B cell (primary cell): ENCODE data around the gene XCL2. TPM values are rescaled to one million over a fixed set of nuclear protein-coding genes. Genes with fewer than 3 reads are reported as not detected.

Experiments
- ATAC-seq: fragments of 200-7000 bp; cut with Tn5 transposase; one replicate; pipeline ENCODE4 v1.10.0; 2021; ENCODE audit warnings: low read depth, mild to moderate bottlenecking, moderate number of reproducible peaks, moderate library complexity
- CTCF ChIA-PET: fragments of 350-600 bp; sonication (Branson Sonifier 250); formaldehyde crosslinking; loops from one replicate; lab custom pipeline; 2021; ENCODE audit warnings: antibody characterized with exemption, inconsistent platforms; lab: Charles Lee
- POLR2A ChIA-PET: fragments of 350-600 bp; sonication (Branson Sonifier 250); formaldehyde crosslinking; loops from one replicate; lab custom pipeline; 2021; ENCODE audit warnings: antibody characterized with exemption; lab: Charles Lee
- DNase-seq: peaks from one replicate; pipeline ENCODE4 v3.0.0; 2013
- H2AFZ ChIP-seq: 2 replicates; pipeline ENCODE4 v1.6.1; 2012; ENCODE audit warnings: mild to moderate bottlenecking, low read depth, low read length; ENCODE audit not compliant: insufficient read depth, poor library complexity, severe bottlenecking
- H3K27ac ChIP-seq, 2 donors: 1 replicate in 1 of 2; 2 replicates in 1 of 2; pipeline ENCODE4 v1.5.1; 2012 to 2013; ENCODE audit warnings: low read length in 2 of 2, mild to moderate bottlenecking in 2 of 2, moderate library complexity in 1 of 2
- H3K27me3 ChIP-seq, 4 experiments: fragments of 200-600 bp in 1 of 4; sonication (generic) in 1 of 4; replicated peaks in 1 of 4; 1 replicate in 2 of 4; 2 replicates in 2 of 4; pipeline versions ENCODE4 v1.6.1 to v1.7.0; 2013 to 2016; ENCODE audit warnings: low read length in 3 of 4, mild to moderate bottlenecking in 2 of 4, mixed read lengths in 1 of 4, moderate library complexity in 1 of 4; ENCODE audit not compliant: insufficient read depth in 4 of 4, control insufficient read depth in 3 of 4; ENCODE audit errors: control extremely low read depth in 1 of 4
- H3K36me3 ChIP-seq, 2 experiments: replicated peaks in 1 of 2; 1 replicate in 1 of 2; 2 replicates in 1 of 2; pipeline versions ENCODE4 v1.6.1 to v1.7.1; 2013; ENCODE audit warnings: low read length in 1 of 2; ENCODE audit not compliant: insufficient read depth in 2 of 2, control insufficient read depth in 1 of 2; ENCODE audit errors: control extremely low read depth in 1 of 2, extremely low read depth in 1 of 2
- H3K4me1 ChIP-seq, 2 donors: fragments of 200-600 bp in 1 of 2; sonication (generic) in 1 of 2; 1 replicate in 1 of 2; 2 replicates in 1 of 2; pipeline versions ENCODE4 v1.5.1 to v1.6.1; 2013 to 2017; ENCODE audit warnings: low read length in 2 of 2; ENCODE audit not compliant: control insufficient read depth in 2 of 2, insufficient read depth in 2 of 2
- H3K4me2 ChIP-seq: replicated peaks from 2 replicates; pipeline ENCODE3; 2012; ENCODE audit warnings: mild to moderate bottlenecking, low read depth, low read length; ENCODE audit not compliant: poor library complexity, severe bottlenecking
- H3K4me3 ChIP-seq, 5 experiments: fragments of 200-600 bp in 1 of 5; sonication (generic) in 1 of 5; 1 replicate in 3 of 5; 2 replicates in 2 of 5; pipeline versions ENCODE4 v1.5.1 to v1.7.0; 2011 to 2016; ENCODE audit warnings: low read length in 4 of 5, mild to moderate bottlenecking in 4 of 5, low read depth in 2 of 5, control low read depth in 1 of 5, moderate library complexity in 1 of 5; ENCODE audit not compliant: insufficient read depth in 1 of 5; ENCODE audit errors: control extremely low read depth in 1 of 5, extremely low read depth in 1 of 5
- H3K79me2 ChIP-seq: fragments of 200-600 bp; sonication (generic); one replicate; pipeline ENCODE4 v1.6.0; 2016; ENCODE audit warnings: low read length; ENCODE audit not compliant: control insufficient read depth, insufficient read depth
- H3K9ac ChIP-seq: fragments of 200-600 bp; sonication (generic); 2 replicates; pipeline ENCODE4 v1.6.1; 2017; ENCODE audit warnings: mild to moderate bottlenecking, low read length, moderate library complexity
- H3K9me3 ChIP-seq, 3 donors: one replicate each; pipeline versions ENCODE4 v1.6.1 to v1.7.1; 2013; ENCODE audit warnings: low read length in 2 of 3; ENCODE audit not compliant: control insufficient read depth in 2 of 3, insufficient read depth in 1 of 3; ENCODE audit errors: control extremely low read depth in 1 of 3
- H4K20me1 ChIP-seq: 2 replicates; pipeline ENCODE4 v1.6.0; 2012; ENCODE audit warnings: mild to moderate bottlenecking, low read length; ENCODE audit not compliant: insufficient read depth, control insufficient read depth, poor library complexity, severe bottlenecking
- H3K27ac Mint-ChIP-seq: one replicate; pipeline ENCODE4 v1.8.0; 2021; ENCODE audit warnings: mixed read lengths
- H3K27me3 Mint-ChIP-seq: one replicate; pipeline ENCODE4 v1.8.0; 2021; ENCODE audit warnings: mixed read lengths
- H3K4me1 Mint-ChIP-seq: one replicate; pipeline ENCODE4 v1.8.0; 2021; ENCODE audit warnings: mixed read lengths
- H3K4me3 Mint-ChIP-seq: one replicate; pipeline ENCODE4 v1.8.0; 2021; ENCODE audit warnings: mixed read lengths
- H3K9me3 Mint-ChIP-seq: one replicate; pipeline ENCODE4 v1.8.0; 2022; ENCODE audit warnings: mixed read lengths; ENCODE audit not compliant: insufficient read depth
- EZH2 ChIP-seq: IDR thresholded peaks from 2 replicates; pipeline ENCODE4 v1.6.1; 2012; ENCODE audit warnings: borderline replicate concordance, low read depth, mild to moderate bottlenecking, moderate library complexity, low read length; ENCODE audit not compliant: insufficient read depth, poor library complexity, severe bottlenecking
- WGBS: methylation state at CpG from one replicate; pipeline ENCODE4 v1.1.5; 2013; ENCODE audit warnings: missing lambda C conversion rate; ENCODE audit not compliant: insufficient coverage; 5-methylcytosine and 5-hydroxymethylcytosine counted together
- intact Hi-C: fragments of 100-400 bp; cut with micrococcal nuclease; formaldehyde crosslinking; loops from one replicate; pipeline ENCODE4 v1.10.0; 2022
- polyA plus RNA-seq: library from polyadenylated mRNA; depleted of rRNA; stranded (reverse); fragments of >200 nt; gene quantifications from 2 replicates; pipeline ENCODE4 v1.2.3, GENCODE V29; 2012
- total RNA-seq, 2 donors: library from RNA; stranded (reverse); fragments of 120-200 nt in 1 of 2; gene quantifications; 1 replicate in 1 of 2; 2 replicates in 1 of 2; pipeline versions ENCODE4 v1.2.3 to v1.2.4, GENCODE V29; 2013 to 2022
- TF ChIP-seq, protein P1 (sequence below): fragments of 200-600 bp; IDR thresholded peaks from one replicate; pipeline ENCODE4 v1.8.0; 2022; ENCODE audit warnings: antibody characterized with exemption, mild to moderate bottlenecking

The XCL2 gene
- total and polyA plus RNA-seq, 2 donors (not counting 1 experiment from before 2014, with no cell fraction given): 1.5 TPM; not detected in 1

- WGBS: no CpG with 5 or more reads among the region's 1 CpG
- H3K9me3 Mint-ChIP-seq: no peaks in the 10 kb centered on the region
- Histone ChIP-seq H4K20me1 (no peaks in the 10 kb centered on the region), H3K4me2 (no peak overlapping the region), H3K36me3 (no peaks in the 10 kb centered on the region), H3K27me3 (no peaks in the 10 kb centered on the region), H3K9me3 (no peaks in the 10 kb centered on the region), H3K9ac (no peak overlapping the region), H3K4me3 (no peak overlapping the region), H2AFZ (no peak overlapping the region), H3K27ac (no peak overlapping the region), H3K4me1 (no peaks in the 10 kb centered on the region), H3K79me2 (no peaks in the 10 kb centered on the region)
- ChIA-PET CTCF (no interaction called here), POLR2A (no interaction called here)
- H3K27ac Mint-ChIP-seq: no peak overlapping the region
- H3K27me3 Mint-ChIP-seq: peaks cover under 1% of the 10 kb centered on the region
- TF ChIP-seq EZH2: no peak
- TF ChIP-seq, protein P1, sequence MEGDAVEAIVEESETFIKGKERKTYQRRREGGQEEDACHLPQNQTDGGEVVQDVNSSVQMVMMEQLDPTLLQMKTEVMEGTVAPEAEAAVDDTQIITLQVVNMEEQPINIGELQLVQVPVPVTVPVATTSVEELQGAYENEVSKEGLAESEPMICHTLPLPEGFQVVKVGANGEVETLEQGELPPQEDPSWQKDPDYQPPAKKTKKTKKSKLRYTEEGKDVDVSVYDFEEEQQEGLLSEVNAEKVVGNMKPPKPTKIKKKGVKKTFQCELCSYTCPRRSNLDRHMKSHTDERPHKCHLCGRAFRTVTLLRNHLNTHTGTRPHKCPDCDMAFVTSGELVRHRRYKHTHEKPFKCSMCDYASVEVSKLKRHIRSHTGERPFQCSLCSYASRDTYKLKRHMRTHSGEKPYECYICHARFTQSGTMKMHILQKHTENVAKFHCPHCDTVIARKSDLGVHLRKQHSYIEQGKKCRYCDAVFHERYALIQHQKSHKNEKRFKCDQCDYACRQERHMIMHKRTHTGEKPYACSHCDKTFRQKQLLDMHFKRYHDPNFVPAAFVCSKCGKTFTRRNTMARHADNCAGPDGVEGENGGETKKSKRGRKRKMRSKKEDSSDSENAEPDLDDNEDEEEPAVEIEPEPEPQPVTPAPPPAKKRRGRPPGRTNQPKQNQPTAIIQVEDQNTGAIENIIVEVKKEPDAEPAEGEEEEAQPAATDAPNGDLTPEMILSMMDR: no peak
- ATAC-seq (no peak), DNase-seq (no peak)
- intact Hi-C loops: no loop called here
- H3K4me1 Mint-ChIP-seq: no peaks in the 10 kb centered on the region
- no peak overlapping the region for H3K4me3 Mint-ChIP-seq
Observed at GRCh38 chr1:168529518-168529917, 14.3 kb downstream of the XCL2 start.

GRCh38 chr1:168521401-168522000 is 22.3 kb downstream of the XCL2 start:
- no CpG with 5 or more reads among the region's 1 CpG for WGBS
- Histone ChIP-seq H3K9me3 (no peaks in the 10 kb centered on the region), H3K27me3 (peaks cover 0 to 11% (median 0%) of the 10 kb centered on the region in 4 experiments), H4K20me1 (no peaks in the 10 kb centered on the region), H3K4me2 (no peak overlapping the region), H3K36me3 (no peaks in the 10 kb centered on the region), H3K4me3 (no peak overlapping the region), H3K4me1 (no peaks in the 10 kb centered on the region), H3K9ac (no peak overlapping the region), H3K27ac (no peak overlapping the region), H3K79me2 (no peaks in the 10 kb centered on the region), H2AFZ (no peak overlapping the region)
- H3K9me3 Mint-ChIP-seq: peaks cover 3% of the 10 kb centered on the region
- intact Hi-C loops: no loop called here
- peaks cover 22% of the 10 kb centered on the region for H3K27me3 Mint-ChIP-seq
- TF ChIP-seq EZH2: no peak
- TF ChIP-seq, protein P1: no peak
- POLR2A ChIA-PET: no interaction called here
- DNase-seq (no peak), ATAC-seq (no peak)
- no peak overlapping the region for H3K4me3 Mint-ChIP-seq
- no peaks in the 10 kb centered on the region for H3K4me1 Mint-ChIP-seq
- CTCF ChIA-PET: no interaction called here
- no peak overlapping the region for H3K27ac Mint-ChIP-seq
